SK-N-SH (cell line): ENCODE data around the gene ERH.

ENCODE experiments used
- CHD2 ChIP-seq: fragments of 150-350 bp; IDR thresholded peaks from 2 replicates; pipeline ENCODE4 v1.6.1; 2018; ENCODE audit warnings: low read length; ENCODE audit not compliant: partially characterized antibody
- CTCF ChIP-seq: fragments of 200-600 bp; sonication (generic); IDR thresholded peaks from 2 replicates; pipeline ENCODE4 v1.6.1; 2017; ENCODE audit warnings: antibody characterized with exemption, mild to moderate bottlenecking, moderate library complexity
- EZH2phosphoT487 ChIP-seq: fragments of 200-600 bp; sonication (generic); IDR thresholded peaks from 2 replicates; pipeline ENCODE4 v1.6.1; 2017; ENCODE audit warnings: low read depth, mixed run types, mild to moderate bottlenecking, antibody characterized with exemption, moderate library complexity, borderline replicate concordance
- IRF3 ChIP-seq: fragments of 150-350 bp; IDR thresholded peaks from 2 replicates; pipeline ENCODE4 v1.6.1; 2016; ENCODE audit warnings: mild to moderate bottlenecking, low read depth, low read length
- NRF1 ChIP-seq: IDR thresholded peaks from 2 replicates; pipeline ENCODE4 v1.6.1; 2012; ENCODE audit warnings: low read depth, mild to moderate bottlenecking, low read length
- PBX3 ChIP-seq: IDR thresholded peaks from 2 replicates; pipeline ENCODE4; 2012
- POLR2AphosphoS5 ChIP-seq: IDR thresholded peaks from 2 replicates; pipeline ENCODE4 v1.6.1; 2012; ENCODE audit warnings: low read depth, low read length
- RFX5 ChIP-seq: IDR thresholded peaks from 2 replicates; pipeline ENCODE4 v1.6.1; 2012; ENCODE audit warnings: mild to moderate bottlenecking, improper control_type of control experiment, low read length
- SIN3A ChIP-seq: IDR thresholded peaks from 2 replicates; pipeline ENCODE4 v1.6.1; 2012; ENCODE audit warnings: low read depth, mild to moderate bottlenecking, low read length, moderate library complexity, borderline replicate concordance
- SMC3 ChIP-seq: IDR thresholded peaks from 2 replicates; pipeline ENCODE4 v1.6.1; 2012; ENCODE audit warnings: low read depth, low read length, improper control_type of control experiment
- TAF1 ChIP-seq: IDR thresholded peaks from 2 replicates; pipeline ENCODE4 v1.6.1; 2012; ENCODE audit warnings: low read depth, mild to moderate bottlenecking, low read length, moderate library complexity, borderline replicate concordance
- YY1 ChIP-seq: IDR thresholded peaks from 2 replicates; pipeline ENCODE4 v1.4.0; 2012; ENCODE audit warnings: low read depth, mild to moderate bottlenecking

- no peak for TF ChIP-seq IRF3
- no peak for TF ChIP-seq CHD2
- TF ChIP-seq POLR2AphosphoS5: no peak
- no peak for TF ChIP-seq CTCF
- TF ChIP-seq SMC3: no peak
- TF ChIP-seq YY1: no peak
- no peak for TF ChIP-seq TAF1
- TF ChIP-seq PBX3: no peak
- TF ChIP-seq SIN3A: no peak
- TF ChIP-seq NRF1: no peak
- TF ChIP-seq RFX5: no peak
- TF ChIP-seq EZH2phosphoT487: no peak
Observed at GRCh38 chr14:69358233-69358963, 39.7 kb downstream of the ERH start.
